HepG2 (cell line): ENCODE data around the gene ELAVL3. TPM values are rescaled to one million over a fixed set of nuclear protein-coding genes. Genes with fewer than 3 reads are reported as not detected.
A peak's percentile ranks its signal among the peaks of the same experiment; 100 is the strongest.

ENCODE experiments used
- ATAC-seq: fragments of 200-7000 bp; cut with Tn5 transposase; 3 replicates; pipeline ENCODE4 v1.9.1; 2020; ENCODE audit warnings: mild to moderate bottlenecking, moderate library complexity
- BruUV-seq: library from RNA; stranded (reverse); fragments of 400-500 nt; replicated peaks from 2 replicates; lab custom pipeline; 2021; lab: Mats Ljungman, UMichigan
- CTCF ChIA-PET: fragments of 300-600 bp; formaldehyde crosslinking; extraction: SDS; loops from one replicate; lab custom pipeline; 2021; ENCODE audit warnings: low total read pairs, inconsistent platforms, low intra/inter-chr PET ratio; lab: Yijun Ruan, JAX
- POLR2A ChIA-PET: fragments of 350-600 bp; sonication (Branson Sonifier 250); formaldehyde crosslinking; loops from one replicate; lab custom pipeline; 2020; ENCODE audit warnings: antibody characterized with exemption, inconsistent platforms; lab: Yijun Ruan, JAX
- DNase-seq: peaks from one replicate; pipeline ENCODE4 v3.0.0-alpha.2; 2015; ENCODE audit warnings: low spot score
- FAIRE-seq: peaks from 3 replicates; lab custom pipeline; 2011; peaks lifted over from hg19 to GRCh38; lab: Jason Lieb, UNC
- H2AFZ ChIP-seq: one replicate; pipeline ENCODE4 v1.6.1; 2011; ENCODE audit warnings: low read length, inconsistent platforms
- H3K27ac ChIP-seq: fragments of 300-600 bp; 3 replicates; pipeline ENCODE4 v1.8.0; 2011; ENCODE audit warnings: mixed run types, mild to moderate bottlenecking, mixed read lengths, low read length, inconsistent platforms; ENCODE audit not compliant: insufficient read depth; ENCODE audit errors: extremely low read length
- H3K27me3 ChIP-seq, 2 experiments: fragments of 200-600 bp in 1 of 2; 2 replicates in 1 of 2; 3 replicates in 1 of 2; pipeline versions ENCODE4 v1.6.0 to v1.8.0; 2011; ENCODE audit warnings: low read length in 2 of 2, mild to moderate bottlenecking in 2 of 2, moderate library complexity in 2 of 2, inconsistent platforms in 1 of 2; ENCODE audit not compliant: insufficient read depth in 2 of 2, control insufficient read depth in 1 of 2
- H3K36me3 ChIP-seq, 2 experiments: fragments of 200-600 bp in 1 of 2; replicated peaks in 1 of 2; 2 replicates in 1 of 2; 3 replicates in 1 of 2; pipeline versions ENCODE4 v1.5.1 to v1.8.0; 2011; ENCODE audit warnings: low read length in 2 of 2, inconsistent platforms in 1 of 2; ENCODE audit not compliant: insufficient read depth in 2 of 2, control insufficient read depth in 1 of 2
- H3K4me1 ChIP-seq: 2 replicates; pipeline ENCODE4 v1.5.1; 2012; ENCODE audit warnings: low read length, inconsistent platforms; ENCODE audit not compliant: insufficient read depth
- H3K4me2 ChIP-seq: 2 replicates; pipeline ENCODE4 v1.6.0; 2011; ENCODE audit warnings: low read depth, low read length, inconsistent platforms
- H3K4me3 ChIP-seq, 3 experiments: fragments of 200-600 bp in 1 of 3; sonication (generic), shearing (Covaris generic) in 1 of 3; replicated peaks in 1 of 3; 2 replicates each; pipeline ENCODE4 v1.5.1; 2011 to 2016; ENCODE audit warnings: low read length in 3 of 3, inconsistent platforms in 2 of 3, low read depth in 2 of 3, mild to moderate bottlenecking in 2 of 3, control low read depth in 1 of 3, mixed read lengths in 1 of 3; ENCODE audit not compliant: insufficient read depth in 1 of 3
- H3K79me2 ChIP-seq: one replicate; pipeline ENCODE4 v1.6.1; 2011; ENCODE audit warnings: low read length, inconsistent platforms; ENCODE audit not compliant: insufficient read depth
- H3K9ac ChIP-seq: 2 replicates; pipeline ENCODE4 v1.6.0; 2011; ENCODE audit warnings: mild to moderate bottlenecking, low read depth, low read length, inconsistent platforms; ENCODE audit not compliant: insufficient read depth
- H3K9me3 ChIP-seq: 2 replicates; pipeline ENCODE4 v1.5.1; 2012; ENCODE audit warnings: mild to moderate bottlenecking, low read length
- H4K20me1 ChIP-seq: 2 replicates; pipeline ENCODE4 v1.6.0; 2011; ENCODE audit warnings: inconsistent platforms, mild to moderate bottlenecking, low read length, moderate library complexity; ENCODE audit not compliant: insufficient read depth
- ATF1 ChIP-seq: IDR thresholded peaks from 2 replicates; pipeline ENCODE4 v1.6.1; 2016; ENCODE audit warnings: mild to moderate bottlenecking, control low read depth
- FOXK1 ChIP-seq: sonication (generic); formaldehyde crosslinking; IDR thresholded peaks from 2 replicates; pipeline ENCODE4 v1.4.0; 2020; ENCODE audit warnings: low read depth, missing genetic modification reagents, borderline replicate concordance
- HNF4G ChIP-seq, 2 experiments: sonication (generic) in 1 of 2; formaldehyde crosslinking in 1 of 2; IDR thresholded peaks; 2 replicates each; pipeline versions ENCODE4 v1.4.0 to v1.6.1; 2011 to 2020; ENCODE audit warnings: borderline replicate concordance in 2 of 2, low read depth in 2 of 2, mild to moderate bottlenecking in 2 of 2, low read length in 1 of 2, missing genetic modification reagents in 1 of 2, moderate library complexity in 1 of 2
- HOXA7 ChIP-seq: sonication (generic); formaldehyde crosslinking; IDR thresholded peaks from 2 replicates; pipeline ENCODE4 v1.8.1; 2022; ENCODE audit warnings: mild to moderate bottlenecking, missing genetic modification reagents, moderate library complexity
- JARID2 ChIP-seq: sonication (generic); formaldehyde crosslinking; IDR thresholded peaks from 2 replicates; pipeline ENCODE4 v1.8.1; 2023; ENCODE audit warnings: missing genetic modification reagents, inconsistent platforms; ENCODE audit not compliant: insufficient replicate concordance
- KDM6A ChIP-seq: IDR thresholded peaks from 2 replicates; pipeline ENCODE4 v1.6.1; 2016; ENCODE audit warnings: low read depth
- SP4 ChIP-seq: sonication (generic); formaldehyde crosslinking; IDR thresholded peaks from 2 replicates; pipeline ENCODE4 v1.8.1; 2023; ENCODE audit warnings: mild to moderate bottlenecking, missing genetic modification reagents
- ZFP91 ChIP-seq: sonication (generic); formaldehyde crosslinking; IDR thresholded peaks from 2 replicates; pipeline ENCODE4 v1.9.0; 2022; ENCODE audit warnings: missing genetic modification reagents, mild to moderate bottlenecking, borderline replicate concordance
- ZNF292 ChIP-seq: sonication (generic); formaldehyde crosslinking; IDR thresholded peaks from 2 replicates; pipeline ENCODE4 v1.8.1; 2022; ENCODE audit warnings: mild to moderate bottlenecking, low read depth, missing genetic modification reagents, borderline replicate concordance
- ZNF597 ChIP-seq: sonication (generic); formaldehyde crosslinking; IDR thresholded peaks from 2 replicates; pipeline ENCODE4 v1.5.0; 2020; ENCODE audit warnings: missing genetic modification reagents
- WGBS: methylation state at CpG from one replicate; pipeline ENCODE4 v1.1.6; 2017; ENCODE audit warnings: low lambda C conversion rate; 5-methylcytosine and 5-hydroxymethylcytosine counted together
- in situ Hi-C: cut with HindIII; loops from 2 replicates; pipeline ENCODE4 v1.10.0; 2017; ENCODE audit warnings: low pct_unique_long_range_greater_than_20kb; ENCODE audit not compliant: extremely low pct_ligation_motif_present
- intact Hi-C: fragments of 100-400 bp; cut with micrococcal nuclease; formaldehyde crosslinking; loops from one replicate; pipeline ENCODE4 v1.10.0; 2022; ENCODE audit not compliant: unreplicated experiment
- polyA plus RNA-seq, 8 experiments: library from polyadenylated mRNA; depleted of rRNA in 3 of 8; stranded (reverse) in 7 of 8; unstranded in 1 of 8; fragments of >200 nt; fragmentation: Illumina TruSeq in 4 of 8; extraction: Trizol in 4 of 8; gene quantifications; 2 replicates each; pipeline versions ENCODE4 v1.2.1 to v1.2.3, GENCODE V29; 2011 to 2016; ENCODE audit warnings: low read depth in 4 of 8, missing spikeins in 1 of 8, mixed read lengths in 1 of 8; ENCODE audit not compliant: insufficient read depth in 1 of 8
- total RNA-seq, 5 experiments: library from RNA; depleted of rRNA; stranded (reverse); fragments of >200 nt; fragmentation: Illumina TruSeq; extraction: Trizol; gene quantifications; 2 replicates each; pipeline ENCODE4 v1.2.3, GENCODE V29; 2016; ENCODE audit warnings: low read depth in 1 of 5
- TF ChIP-seq, protein P1 (sequence below): sonication (generic); formaldehyde crosslinking; IDR thresholded peaks from 2 replicates; pipeline ENCODE4 v1.8.1; 2023; ENCODE audit warnings: missing genetic modification reagents, inconsistent platforms, borderline replicate concordance
- TF ChIP-seq, protein P2 (sequence below): sonication (generic); formaldehyde crosslinking; IDR thresholded peaks from 2 replicates; pipeline ENCODE4 v1.5.0; 2020; ENCODE audit warnings: mild to moderate bottlenecking, missing genetic modification reagents

ELAVL3 gene
- total and polyA plus RNA-seq, 2 of the 13 experiments (the other 11 are each of a cell fraction or from before 2014, with no cell fraction given) = 0.03 TPM; not detected in 1

- TF ChIP-seq ZNF597 (CRISPR knock-in tag) = no peak
- TF ChIP-seq, protein P1, sequence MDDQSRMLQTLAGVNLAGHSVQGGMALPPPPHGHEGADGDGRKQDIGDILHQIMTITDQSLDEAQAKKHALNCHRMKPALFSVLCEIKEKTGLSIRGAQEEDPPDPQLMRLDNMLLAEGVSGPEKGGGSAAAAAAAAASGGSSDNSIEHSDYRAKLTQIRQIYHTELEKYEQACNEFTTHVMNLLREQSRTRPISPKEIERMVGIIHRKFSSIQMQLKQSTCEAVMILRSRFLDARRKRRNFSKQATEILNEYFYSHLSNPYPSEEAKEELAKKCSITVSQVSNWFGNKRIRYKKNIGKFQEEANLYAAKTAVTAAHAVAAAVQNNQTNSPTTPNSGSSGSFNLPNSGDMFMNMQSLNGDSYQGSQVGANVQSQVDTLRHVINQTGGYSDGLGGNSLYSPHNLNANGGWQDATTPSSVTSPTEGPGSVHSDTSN = no peak
- TF ChIP-seq JARID2 (CRISPR knock-in tag) = no peak
- no peak for TF ChIP-seq KDM6A (CRISPR knock-in tag)
Measured at GRCh38 chr19:11421371-11422098, 59.3 kb downstream of the ELAVL3 start (continued).

- no peak overlapping the region for H3K9ac ChIP-seq
- peak overlapping the region; percentile 79 for H3K4me2 ChIP-seq
- no peak for FAIRE-seq
- TF ChIP-seq HOXA7 (CRISPR knock-in tag) = no peak
- TF ChIP-seq SP4 (CRISPR knock-in tag) = 0 out of 2 replicates have a peak, but pooled peaks have one; percentile 20
- TF ChIP-seq ZNF292 = no peak
- no peak for TF ChIP-seq FOXK1 (CRISPR knock-in tag)
- no peak for TF ChIP-seq HNF4G (IDR thresholded peaks at IDR 0.05; ENCODE audit: borderline replicate concordance, low read depth, low read length)
- TF ChIP-seq HNF4G (CRISPR knock-in tag; IDR thresholded peaks at IDR 0.05; ENCODE audit: borderline replicate concordance, low read depth) = no peak
- TF ChIP-seq ZFP91 (CRISPR knock-in tag) = 0 out of 2 replicates have a peak, but pooled peaks have one; percentile 24
- TF ChIP-seq, protein P2, sequence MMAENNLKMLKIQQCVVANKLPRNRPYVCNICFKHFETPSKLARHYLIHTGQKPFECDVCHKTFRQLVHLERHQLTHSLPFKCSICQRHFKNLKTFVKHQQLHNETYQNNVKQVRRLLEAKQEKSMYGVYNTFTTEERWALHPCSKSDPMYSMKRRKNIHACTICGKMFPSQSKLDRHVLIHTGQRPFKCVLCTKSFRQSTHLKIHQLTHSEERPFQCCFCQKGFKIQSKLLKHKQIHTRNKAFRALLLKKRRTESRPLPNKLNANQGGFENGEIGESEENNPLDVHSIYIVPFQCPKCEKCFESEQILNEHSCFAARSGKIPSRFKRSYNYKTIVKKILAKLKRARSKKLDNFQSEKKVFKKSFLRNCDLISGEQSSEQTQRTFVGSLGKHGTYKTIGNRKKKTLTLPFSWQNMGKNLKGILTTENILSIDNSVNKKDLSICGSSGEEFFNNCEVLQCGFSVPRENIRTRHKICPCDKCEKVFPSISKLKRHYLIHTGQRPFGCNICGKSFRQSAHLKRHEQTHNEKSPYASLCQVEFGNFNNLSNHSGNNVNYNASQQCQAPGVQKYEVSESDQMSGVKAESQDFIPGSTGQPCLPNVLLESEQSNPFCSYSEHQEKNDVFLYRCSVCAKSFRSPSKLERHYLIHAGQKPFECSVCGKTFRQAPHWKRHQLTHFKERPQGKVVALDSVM = peak; percentile 48; the same call in 1 of the 2 replicates
- no peak for TF ChIP-seq ATF1 (CRISPR knock-in tag)
Measured at GRCh38 chr19:11420429-11421370, 60.1 kb downstream of the ELAVL3 start.

More at GRCh38 chr19:11420429-11421370, 60.1 kb downstream of the ELAVL3 start:
- H2AFZ ChIP-seq = no peak overlapping the region
- H3K36me3 ChIP-seq = no peaks in the 10 kb centered on the region
- peak overlapping the region; percentile 36 to 69 (median 45) for H3K4me3 ChIP-seq
- BruUV-seq = no TSS peak
- intact Hi-C loops (loop anchor here (5.0 kb wide), 1 partner anchor 38 kb away; the partner anchor contains the start of gene EPOR), in situ Hi-C loops (loop anchor here (5.0 kb wide), 1 partner anchor 38 kb away; the partner anchor contains the start of gene EPOR)
- peaks cover 51% of the 10 kb centered on the region for H3K4me1 ChIP-seq
- H3K27ac ChIP-seq = no peak overlapping the region
- peaks cover 3 to 35% of the 10 kb centered on the region in 2 experiments; a peak in 4 of 5 replicates for H3K27me3 ChIP-seq
- H4K20me1 ChIP-seq = no peaks in the 10 kb centered on the region
- DNase-seq (no peak), ATAC-seq (no peak)
- H3K79me2 ChIP-seq = no peaks in the 10 kb centered on the region
- 8% methylated on average over 27 of the region's 46 CpGs for WGBS
- no peaks in the 10 kb centered on the region for H3K9me3 ChIP-seq
- CTCF ChIA-PET = no interaction called here
- POLR2A ChIA-PET = interaction anchor here (0.8 to 3.1 kb wide), 5 partner anchors 14 to 46 kb away, joined by 6 to 15 read pairs (median 9); partner anchors contain the start of genes ODAD3, PRKCSH and SWSAP1
